Esophagus muscularis mucosa (tissue), 4 donors: ENCODE data around the gene BASP1. TPM values are rescaled to one million over a fixed set of nuclear protein-coding genes. Genes with fewer than 3 reads are reported as not detected.
A peak's percentile ranks its signal among the peaks of the same experiment; 100 is the strongest.

Experiments used
- DNase-seq: peaks from one replicate; pipeline ENCODE4 v3.0.0-alpha.2; 2017; ENCODE audit errors: extremely low spot score
- H3K27ac ChIP-seq, 4 donors: fragments of 200-600 bp; sonication (generic); replicated peaks in 1 of 4; 1 replicate in 3 of 4; 2 replicates in 1 of 4; pipeline ENCODE4 v1.5.1; 2016 to 2019; ENCODE audit warnings: mild to moderate bottlenecking in 1 of 4
- H3K27me3 ChIP-seq, 4 donors: fragments of 200-600 bp; sonication (generic); one replicate each; pipeline versions ENCODE4 v1.5.1 to v1.6.0; 2016 to 2019
- H3K36me3 ChIP-seq, 4 donors: fragments of 200-600 bp; sonication (generic); one replicate each; pipeline ENCODE4 v1.5.1; 2016 to 2019
- H3K4me1 ChIP-seq, 4 donors: fragments of 200-600 bp; sonication (generic); one replicate each; pipeline ENCODE4 v1.5.1; 2016 to 2019
- H3K4me3 ChIP-seq, 4 donors: fragments of 200-600 bp; sonication (generic); 1 replicate in 2 of 4; 2 replicates in 2 of 4; pipeline ENCODE4 v1.5.1; 2016 to 2019; ENCODE audit warnings: mild to moderate bottlenecking in 4 of 4, moderate library complexity in 1 of 4
- H3K9me3 ChIP-seq, 4 donors: fragments of 200-600 bp; sonication (generic); 1 replicate in 3 of 4; 2 replicates in 1 of 4; pipeline ENCODE4 v1.5.1; 2016 to 2019
- CTCF ChIP-seq, 3 experiments: fragments of 200-600 bp in 2 of 3; fragments of 450-650 bp in 1 of 3; sonication (generic) in 2 of 3; IDR thresholded peaks; one replicate each; pipeline ENCODE4 v1.5.1; 2017 to 2019; ENCODE audit warnings: antibody characterized with exemption in 3 of 3, mild to moderate bottlenecking in 2 of 3, moderate library complexity in 1 of 3
- EP300 ChIP-seq: sonication (generic); formaldehyde crosslinking; IDR thresholded peaks from one replicate; pipeline ENCODE4 v1.6.1; 2017; ENCODE audit warnings: antibody characterized with exemption
- POLR2A ChIP-seq: fragments of 450-650 bp; IDR thresholded peaks from one replicate; pipeline ENCODE4 v1.6.1; 2017; ENCODE audit warnings: antibody characterized with exemption, moderate library complexity, mild to moderate bottlenecking, low read depth
- POLR2AphosphoS5 ChIP-seq, 2 donors: sonication (generic); formaldehyde crosslinking; IDR thresholded peaks; one replicate each; pipeline ENCODE4 v1.6.1; 2017; ENCODE audit warnings: antibody characterized with exemption in 2 of 2
- WGBS: methylation state at CpG from one replicate; pipeline ENCODE4 v1.1.5; 2018; 5-methylcytosine and 5-hydroxymethylcytosine counted together
- intact Hi-C: fragments of 100-400 bp; cut with DNase I; formaldehyde crosslinking; loops from one replicate; pipeline ENCODE4 v1.15.1; 2023
- total RNA-seq, 4 donors: library from RNA; depleted of rRNA; stranded (reverse); fragments of >200 nt; gene quantifications; one replicate each; pipeline versions ENCODE4 v1.1.0 to v1.2.1, GENCODE V29; 2016

Gene BASP1
- total RNA-seq, 4 donors from 2014 or later = 5.4 to 19.7 (median 6.6) TPM

DNA sequence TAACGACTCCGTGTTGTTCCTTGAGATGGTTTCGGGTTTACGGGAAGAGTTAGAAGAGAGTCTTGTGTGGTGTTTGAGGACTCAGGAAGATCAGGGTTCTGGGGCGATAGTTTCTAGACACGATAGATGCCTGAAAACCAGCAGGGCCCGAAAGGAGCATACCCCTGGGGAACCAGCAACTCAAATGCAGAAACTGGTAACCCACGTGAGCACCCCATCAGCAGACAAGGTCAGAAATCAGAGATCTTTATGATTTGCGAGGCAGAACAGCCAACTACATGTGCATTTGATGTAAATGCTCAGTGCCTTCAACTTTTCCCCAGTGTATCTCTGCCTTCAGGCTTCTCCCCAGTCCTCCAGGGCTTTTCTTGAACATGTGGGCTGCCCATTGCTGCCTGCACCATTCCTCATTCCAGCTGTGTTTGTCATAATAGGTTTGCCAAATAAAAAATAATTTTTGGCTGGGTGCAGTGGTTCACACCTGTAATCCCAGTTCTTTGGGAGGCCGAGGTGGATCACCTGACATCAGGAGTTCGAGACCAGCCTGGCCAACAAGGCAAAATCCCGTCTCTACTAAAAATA lies 75.1 kb downstream of the BASP1 start:
- no peaks in the 10 kb centered on the region for H3K4me1 ChIP-seq
- no peaks in the 10 kb centered on the region for H3K36me3 ChIP-seq
- no peak overlapping the region for H3K27ac ChIP-seq
- intact Hi-C loops = no loop called here
- TF ChIP-seq EP300 (no peak), POLR2AphosphoS5 (IDR thresholded peaks at IDR 0.05) (no peak), POLR2A (no peak), CTCF (IDR thresholded peaks at IDR 0.05) (no peak)
- DNase-seq = no peak
- no peak overlapping the region for H3K4me3 ChIP-seq
- H3K27me3 ChIP-seq = no peaks in the 10 kb centered on the region
- H3K9me3 ChIP-seq = no peaks in the 10 kb centered on the region
- WGBS = 93% methylated on average over 12 of the region's 12 CpGs

DNA sequence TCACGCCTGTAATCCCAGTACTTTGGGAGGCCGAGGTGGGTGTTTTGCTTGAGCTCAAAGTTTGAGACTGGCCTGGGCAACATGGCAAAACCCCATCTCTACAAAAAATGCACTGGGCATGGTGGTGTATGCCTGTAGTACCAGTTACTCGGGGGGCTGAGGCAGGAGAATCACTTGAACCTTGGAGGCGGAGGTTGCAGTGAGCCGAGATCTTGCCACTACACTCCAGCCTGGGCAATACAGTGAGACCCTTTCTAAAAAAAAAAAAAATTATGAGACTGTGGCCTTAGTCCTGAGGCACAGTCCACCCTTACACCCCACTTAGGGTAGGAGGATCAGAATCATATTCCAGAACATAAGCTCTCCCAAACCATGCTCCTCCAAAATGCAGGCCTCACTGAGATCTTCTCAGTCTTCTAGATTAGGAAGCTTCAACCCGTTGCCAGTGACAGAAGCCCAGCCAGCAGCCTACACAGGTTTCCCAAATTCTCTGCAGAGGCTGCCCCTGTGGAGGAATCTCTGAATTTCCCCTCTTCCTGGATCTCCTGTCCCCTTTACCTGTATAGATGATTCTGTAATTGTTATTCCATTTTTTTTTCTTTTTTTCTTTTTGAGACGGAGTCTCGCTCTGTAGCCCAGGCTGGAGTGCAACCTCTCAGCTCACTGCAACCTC lies 77.3 kb downstream of the BASP1 start:
- 94% methylated on average over 6 of the region's 8 CpGs for WGBS
- intact Hi-C loops = no loop called here
- DNase-seq = peak; percentile 24
- H3K36me3 ChIP-seq = no peaks in the 10 kb centered on the region
- no peaks in the 10 kb centered on the region for H3K4me1 ChIP-seq
- no peaks in the 10 kb centered on the region for H3K9me3 ChIP-seq
- TF ChIP-seq EP300 = no peak
- TF ChIP-seq POLR2A = no peak
- TF ChIP-seq POLR2AphosphoS5 (IDR thresholded peaks at IDR 0.05) = no peak
- no peak for TF ChIP-seq CTCF (IDR thresholded peaks at IDR 0.05)
- H3K4me3 ChIP-seq = no peak overlapping the region
- H3K27ac ChIP-seq = no peak overlapping the region
- no peaks in the 10 kb centered on the region for H3K27me3 ChIP-seq

DNA sequence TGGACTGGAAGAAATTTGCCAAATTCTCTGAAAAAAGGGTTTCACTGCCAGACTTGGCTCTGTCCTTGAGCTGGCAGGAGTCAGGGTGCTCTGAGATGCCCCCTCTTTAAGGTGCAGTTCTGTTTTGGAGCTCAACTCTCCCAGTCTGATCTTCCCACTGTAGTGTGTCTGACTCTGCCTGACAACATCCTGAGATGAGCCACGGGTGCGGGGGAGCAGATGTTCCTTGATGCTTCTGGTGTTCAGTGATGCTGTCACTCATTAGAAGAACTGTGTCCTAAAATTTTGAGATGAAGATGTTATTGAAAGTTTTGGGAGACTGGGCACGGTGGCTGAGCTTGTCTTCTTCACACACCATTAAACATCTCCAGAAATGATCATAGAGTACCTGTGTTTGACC lies 78.2 kb downstream of the BASP1 start:
- TF ChIP-seq POLR2AphosphoS5 (IDR thresholded peaks at IDR 0.05) (no peak), EP300 (no peak), CTCF (IDR thresholded peaks at IDR 0.05) (no peak), POLR2A (no peak)
- WGBS = 84% methylated on average over 3 of the region's 3 CpGs

GRCh38 chr5:17302106-17302505 lies 84.7 kb downstream of the BASP1 start:
- TF ChIP-seq CTCF (IDR thresholded peaks at IDR 0.05) (no peak), EP300 (no peak), POLR2A (no peak), POLR2AphosphoS5 (IDR thresholded peaks at IDR 0.05) (no peak)
- H3K27ac ChIP-seq = no peak overlapping the region
- H3K36me3 ChIP-seq = no peaks in the 10 kb centered on the region
- H3K27me3 ChIP-seq = peaks cover 0 to 7% (median 0%) of the 10 kb centered on the region in 4 donors
- H3K4me1 ChIP-seq = no peaks in the 10 kb centered on the region
- no peaks in the 10 kb centered on the region for H3K9me3 ChIP-seq
- no peak for DNase-seq
- intact Hi-C loops = no loop called here
- H3K4me3 ChIP-seq = no peak overlapping the region
- WGBS = 78% methylated on average over 3 of the region's 3 CpGs

More for the DNA sequence above, 78.2 kb downstream of the BASP1 start:
- Histone ChIP-seq H3K4me1 (no peaks in the 10 kb centered on the region), H3K36me3 (no peaks in the 10 kb centered on the region), H3K27ac (no peak overlapping the region), H3K4me3 (no peak overlapping the region), H3K9me3 (no peaks in the 10 kb centered on the region), H3K27me3 (no peaks in the 10 kb centered on the region)
- intact Hi-C loops = no loop called here
- DNase-seq = no peak
